Liver (tissue), 3 donors: ENCODE data around the gene PRXL2C.

ENCODE experiments used
- CTCF ChIP-seq: fragments of 150-350 bp; IDR thresholded peaks from 2 replicates; pipeline ENCODE4 v1.5.1; 2017; ENCODE audit warnings: improper control_type of control experiment, low read depth, low read length; ENCODE audit not compliant: missing input control
- EGR1 ChIP-seq, 2 donors: IDR thresholded peaks; 2 replicates each; pipeline ENCODE4 v1.6.1; 2016 to 2018; ENCODE audit warnings: antibody characterized with exemption in 2 of 2, low read depth in 2 of 2
- JUND ChIP-seq, 2 donors: IDR thresholded peaks; 2 replicates each; pipeline ENCODE4 v1.6.1; 2016; ENCODE audit warnings: antibody characterized with exemption in 2 of 2
- MAX ChIP-seq: IDR thresholded peaks from 2 replicates; pipeline ENCODE4 v1.6.1; 2016; ENCODE audit warnings: antibody characterized with exemption
- TF ChIP-seq, protein P1 (sequence below): IDR thresholded peaks from 2 replicates; pipeline ENCODE4 v1.6.1; 2016; ENCODE audit warnings: antibody characterized with exemption
- donor health status: healthy.
- donor health status: healthy.

GRCh38 chr9:96617439-96618185 is 37.5 kb downstream of the PRXL2C start:
- TF ChIP-seq CTCF, result no peak
- no peak for TF ChIP-seq MAX
- TF ChIP-seq EGR1 (IDR thresholded peaks at IDR 0.05; ENCODE audit: low read depth in 2 of 2), result no peak
- TF ChIP-seq, protein P1, sequence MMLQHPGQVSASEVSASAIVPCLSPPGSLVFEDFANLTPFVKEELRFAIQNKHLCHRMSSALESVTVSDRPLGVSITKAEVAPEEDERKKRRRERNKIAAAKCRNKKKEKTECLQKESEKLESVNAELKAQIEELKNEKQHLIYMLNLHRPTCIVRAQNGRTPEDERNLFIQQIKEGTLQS, result no peak
- no peak for TF ChIP-seq JUND (IDR thresholded peaks at IDR 0.05)
